Measurements from ENCODE around the gene GPD2.

GPD2 gene

GRCh38 chr2:156553714-156554442 is 117.7 kb downstream of the GPD2 start:
- no peak for TF ChIP-seq EZH2phosphoT487 (IDR thresholded peaks at IDR 0.05; ENCODE audit: borderline replicate concordance)
- TF ChIP-seq, protein P1, sequence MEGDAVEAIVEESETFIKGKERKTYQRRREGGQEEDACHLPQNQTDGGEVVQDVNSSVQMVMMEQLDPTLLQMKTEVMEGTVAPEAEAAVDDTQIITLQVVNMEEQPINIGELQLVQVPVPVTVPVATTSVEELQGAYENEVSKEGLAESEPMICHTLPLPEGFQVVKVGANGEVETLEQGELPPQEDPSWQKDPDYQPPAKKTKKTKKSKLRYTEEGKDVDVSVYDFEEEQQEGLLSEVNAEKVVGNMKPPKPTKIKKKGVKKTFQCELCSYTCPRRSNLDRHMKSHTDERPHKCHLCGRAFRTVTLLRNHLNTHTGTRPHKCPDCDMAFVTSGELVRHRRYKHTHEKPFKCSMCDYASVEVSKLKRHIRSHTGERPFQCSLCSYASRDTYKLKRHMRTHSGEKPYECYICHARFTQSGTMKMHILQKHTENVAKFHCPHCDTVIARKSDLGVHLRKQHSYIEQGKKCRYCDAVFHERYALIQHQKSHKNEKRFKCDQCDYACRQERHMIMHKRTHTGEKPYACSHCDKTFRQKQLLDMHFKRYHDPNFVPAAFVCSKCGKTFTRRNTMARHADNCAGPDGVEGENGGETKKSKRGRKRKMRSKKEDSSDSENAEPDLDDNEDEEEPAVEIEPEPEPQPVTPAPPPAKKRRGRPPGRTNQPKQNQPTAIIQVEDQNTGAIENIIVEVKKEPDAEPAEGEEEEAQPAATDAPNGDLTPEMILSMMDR (conservative IDR thresholded peaks at IDR 0.05; ENCODE audit: low read length): no peak
- Histone ChIP-seq H2AFZ (ENCODE audit: low read length) (no peak overlapping the region), H3K79me2 (ENCODE audit: insufficient read depth, low read length) (no peaks in the 10 kb centered on the region), H3K4me2 (ENCODE audit: low read depth, low read length, poor library complexity, severe bottlenecking) (no peak overlapping the region), H3K9me2 (replicated peaks; ENCODE audit: low read depth, low read length) (no peaks in the 10 kb centered on the region), H3K36me3 (ENCODE audit: insufficient read depth, low read length) (peaks cover 13% of the 10 kb centered on the region; the same call in 1 of the 2 replicates), H3K9me3 (ENCODE audit: insufficient read depth, low read depth, low read length) (no peaks in the 10 kb centered on the region), H3K27me3 (ENCODE audit: insufficient read depth, low read length, poor library complexity, severe bottlenecking) (no peaks in the 10 kb centered on the region), H3F3A (ENCODE audit: low read depth) (no peaks in the 10 kb centered on the region), H3K9ac (ENCODE audit: low read depth, low read length, poor library complexity, severe bottlenecking) (no peak overlapping the region), H3K4me3 (ENCODE audit: low read length, poor library complexity, severe bottlenecking) (no peak overlapping the region), H3K4me1 (ENCODE audit: insufficient read depth, low read length, poor library complexity, severe bottlenecking) (no peaks in the 10 kb centered on the region), H4K20me1 (ENCODE audit: insufficient read depth, low read length, poor library complexity, severe bottlenecking) (no peaks in the 10 kb centered on the region)

DNA sequence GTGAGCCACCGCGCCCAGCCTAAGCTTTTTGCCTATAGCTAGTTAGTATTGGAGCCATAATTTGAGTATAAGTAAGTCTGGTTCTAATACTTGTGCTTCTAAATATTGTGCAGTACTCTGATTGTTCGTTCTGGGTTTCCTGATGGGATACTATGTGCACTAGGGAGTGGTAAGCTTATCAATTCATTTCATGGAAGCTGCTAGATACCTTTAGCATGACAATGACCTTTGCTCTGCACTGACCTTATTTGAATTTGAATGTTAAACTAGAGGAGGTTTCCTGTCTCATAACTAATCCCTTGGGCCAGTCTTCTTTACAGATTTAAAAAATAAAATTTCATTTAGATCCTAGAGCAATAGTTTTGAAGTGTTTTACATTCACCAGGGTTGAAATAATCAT is 125.1 kb downstream of the GPD2 start:
- Histone ChIP-seq H3K9me2 (replicated peaks; ENCODE audit: low read depth, low read length) (no peaks in the 10 kb centered on the region), H3K4me1 (ENCODE audit: insufficient read depth, low read length, poor library complexity, severe bottlenecking) (no peaks in the 10 kb centered on the region), H3K36me3 (ENCODE audit: insufficient read depth, low read length) (peaks cover 13% of the 10 kb centered on the region; the same call in 1 of the 2 replicates), H3K4me2 (ENCODE audit: low read depth, low read length, poor library complexity, severe bottlenecking) (no peak overlapping the region), H3K4me3 (ENCODE audit: low read length, poor library complexity, severe bottlenecking) (no peak overlapping the region), H3K9me3 (ENCODE audit: insufficient read depth, low read depth, low read length) (no peaks in the 10 kb centered on the region), H3F3A (ENCODE audit: low read depth) (no peaks in the 10 kb centered on the region), H3K27me3 (ENCODE audit: insufficient read depth, low read length, poor library complexity, severe bottlenecking) (no peaks in the 10 kb centered on the region), H3K9ac (ENCODE audit: low read depth, low read length, poor library complexity, severe bottlenecking) (no peak overlapping the region), H4K20me1 (ENCODE audit: insufficient read depth, low read length, poor library complexity, severe bottlenecking) (no peaks in the 10 kb centered on the region), H2AFZ (ENCODE audit: low read length) (no peak overlapping the region), H3K79me2 (ENCODE audit: insufficient read depth, low read length) (no peaks in the 10 kb centered on the region)
- TF ChIP-seq, protein P1 (conservative IDR thresholded peaks at IDR 0.05; ENCODE audit: low read length): no peak
- no peak for TF ChIP-seq EZH2phosphoT487 (IDR thresholded peaks at IDR 0.05; ENCODE audit: borderline replicate concordance)

GRCh38 chr2:156562124-156562523 is 125.9 kb downstream of the GPD2 start:
- Histone ChIP-seq H4K20me1 (ENCODE audit: insufficient read depth, low read length, poor library complexity, severe bottlenecking) (no peaks in the 10 kb centered on the region), H3K9me2 (replicated peaks; ENCODE audit: low read depth, low read length) (no peaks in the 10 kb centered on the region), H3K9ac (ENCODE audit: low read depth, low read length, poor library complexity, severe bottlenecking) (no peak overlapping the region), H3F3A (ENCODE audit: low read depth) (no peaks in the 10 kb centered on the region), H3K9me3 (ENCODE audit: insufficient read depth, low read depth, low read length) (no peaks in the 10 kb centered on the region), H3K4me3 (ENCODE audit: low read length, poor library complexity, severe bottlenecking) (no peak overlapping the region), H3K4me2 (ENCODE audit: low read depth, low read length, poor library complexity, severe bottlenecking) (no peak overlapping the region), H3K27me3 (ENCODE audit: insufficient read depth, low read length, poor library complexity, severe bottlenecking) (no peaks in the 10 kb centered on the region), H3K4me1 (ENCODE audit: insufficient read depth, low read length, poor library complexity, severe bottlenecking) (no peaks in the 10 kb centered on the region), H3K79me2 (ENCODE audit: insufficient read depth, low read length) (no peaks in the 10 kb centered on the region), H2AFZ (ENCODE audit: low read length) (no peak overlapping the region), H3K36me3 (ENCODE audit: insufficient read depth, low read length) (peaks cover 13% of the 10 kb centered on the region; the same call in 1 of the 2 replicates)
- TF ChIP-seq EZH2phosphoT487 (IDR thresholded peaks at IDR 0.05; ENCODE audit: borderline replicate concordance): no peak
- TF ChIP-seq, protein P1 (conservative IDR thresholded peaks at IDR 0.05; ENCODE audit: low read length): no peak
